Activated CD8-positive, alpha-beta T cell treated with anti-CD3 and anti-CD28 coated beads, Interleukin-2, amount 10 ng/mL, durations not matched to agents 7 days and 5 days (primary cell): ENCODE measurements around the gene PCK1. TPM values are rescaled to one million over a fixed set of nuclear protein-coding genes. Genes with fewer than 3 reads are reported as not detected.

ENCODE experiments used
- ATAC-seq: fragments of 150-1000 bp; cut with Tn5 transposase; one replicate; pipeline ENCODE4 v1.10.0; 2021; ENCODE audit warnings: moderate library complexity
- CTCF ChIA-PET: fragments of 350-600 bp; sonication (Branson Sonifier 250); formaldehyde crosslinking; loops from one replicate; lab custom pipeline; 2021; ENCODE audit warnings: antibody characterized with exemption; lab: Charles Lee
- POLR2A ChIA-PET: fragments of 350-600 bp; sonication (Branson Sonifier 250); formaldehyde crosslinking; loops from one replicate; lab custom pipeline; 2021; ENCODE audit warnings: antibody characterized with exemption; lab: Charles Lee
- DNase-seq: peaks from one replicate; pipeline ENCODE4 v3.0.0-alpha.2; 2020
- H3K27ac Mint-ChIP-seq: one replicate; pipeline ENCODE4 v1.8.0; 2021; ENCODE audit warnings: mild to moderate bottlenecking, mixed read lengths
- H3K27me3 Mint-ChIP-seq: one replicate; pipeline ENCODE4 v1.8.0; 2021; ENCODE audit warnings: low read depth, mixed read lengths
- H3K36me3 Mint-ChIP-seq: one replicate; pipeline ENCODE4 v1.8.0; 2021; ENCODE audit warnings: low read depth, mixed read lengths
- H3K4me1 Mint-ChIP-seq: one replicate; pipeline ENCODE4 v1.8.0; 2021; ENCODE audit warnings: low read depth, mixed read lengths
- H3K4me3 Mint-ChIP-seq: one replicate; pipeline ENCODE4 v1.8.0; 2021; ENCODE audit warnings: mild to moderate bottlenecking, mixed read lengths
- H3K9me3 Mint-ChIP-seq: one replicate; pipeline ENCODE4 v1.8.0; 2022; ENCODE audit warnings: mixed read lengths; ENCODE audit not compliant: insufficient read depth
- total RNA-seq, 2 experiments: library from RNA; stranded (reverse); gene quantifications; one replicate each; pipeline ENCODE4 v1.2.3, GENCODE V29; 2021

The PCK1 gene
- total RNA-seq, 2 experiments from 2014 or later = not detected

- H3K27me3 Mint-ChIP-seq = peaks cover 12% of the 10 kb centered on the region
- H3K4me1 Mint-ChIP-seq = no peaks in the 10 kb centered on the region
- CTCF ChIA-PET = no interaction called here
- no peak overlapping the region for H3K4me3 Mint-ChIP-seq
- DNase-seq (no peak), ATAC-seq (no peak)
- H3K9me3 Mint-ChIP-seq = no peaks in the 10 kb centered on the region
- H3K36me3 Mint-ChIP-seq = no peaks in the 10 kb centered on the region
- no peak overlapping the region for H3K27ac Mint-ChIP-seq
- POLR2A ChIA-PET = no interaction called here
Measured at GRCh38 chr20:57564951-57565642, 4.2 kb downstream of the PCK1 start.

GRCh38 chr20:57566399-57566798 is 5.5 kb downstream of the PCK1 start:
- H3K4me3 Mint-ChIP-seq = no peak overlapping the region
- ChIA-PET POLR2A (no interaction called here), CTCF (no interaction called here)
- no peak overlapping the region for H3K27ac Mint-ChIP-seq
- H3K9me3 Mint-ChIP-seq = no peaks in the 10 kb centered on the region
- no peaks in the 10 kb centered on the region for H3K36me3 Mint-ChIP-seq
- peaks cover 12% of the 10 kb centered on the region for H3K27me3 Mint-ChIP-seq
- DNase-seq (no peak), ATAC-seq (no peak)
- H3K4me1 Mint-ChIP-seq = no peaks in the 10 kb centered on the region

- DNase-seq = no peak
- Mint-ChIP-seq H3K4me1 (no peaks in the 10 kb centered on the region), H3K4me3 (no peak overlapping the region), H3K9me3 (no peaks in the 10 kb centered on the region), H3K36me3 (no peaks in the 10 kb centered on the region), H3K27me3 (peaks cover 12% of the 10 kb centered on the region), H3K27ac (no peak overlapping the region)
- CTCF ChIA-PET = no interaction called here
- POLR2A ChIA-PET = no interaction called here
- ATAC-seq = no peak
Measured at GRCh38 chr20:57566803-57567459, 6.0 kb downstream of the PCK1 start.

GRCh38 chr20:57567471-57568079 is 6.7 kb downstream of the PCK1 start:
- POLR2A ChIA-PET = no interaction called here
- DNase-seq = no peak
- H3K4me3 Mint-ChIP-seq = no peak overlapping the region
- H3K27ac Mint-ChIP-seq = no peak overlapping the region
- no peaks in the 10 kb centered on the region for H3K36me3 Mint-ChIP-seq
- H3K27me3 Mint-ChIP-seq = peaks cover 15% of the 10 kb centered on the region
- H3K9me3 Mint-ChIP-seq = no peaks in the 10 kb centered on the region
- ATAC-seq = no peak
- CTCF ChIA-PET = no interaction called here
- no peaks in the 10 kb centered on the region for H3K4me1 Mint-ChIP-seq

- no peak for ATAC-seq
- Mint-ChIP-seq H3K9me3 (no peaks in the 10 kb centered on the region), H3K4me1 (no peaks in the 10 kb centered on the region), H3K27me3 (peaks cover 17% of the 10 kb centered on the region), H3K27ac (no peak overlapping the region), H3K4me3 (no peak overlapping the region), H3K36me3 (no peaks in the 10 kb centered on the region)
- ChIA-PET CTCF (no interaction called here), POLR2A (no interaction called here)
- no peak for DNase-seq
Measured at GRCh38 chr20:57568088-57568896, 7.4 kb downstream of the PCK1 start.

GRCh38 chr20:57568960-57569359 is 8.1 kb downstream of the PCK1 start:
- Mint-ChIP-seq H3K4me1 (no peaks in the 10 kb centered on the region), H3K27ac (no peak overlapping the region), H3K4me3 (no peak overlapping the region), H3K27me3 (peaks cover 17% of the 10 kb centered on the region), H3K9me3 (no peaks in the 10 kb centered on the region), H3K36me3 (no peaks in the 10 kb centered on the region)
- ChIA-PET POLR2A (no interaction called here), CTCF (no interaction called here)
- ATAC-seq = no peak
- no peak for DNase-seq

GRCh38 chr20:57570145-57570850 is 9.4 kb downstream of the PCK1 start:
- ATAC-seq (no peak), DNase-seq (no peak)
- ChIA-PET CTCF (no interaction called here), POLR2A (no interaction called here)
- Mint-ChIP-seq H3K9me3 (no peaks in the 10 kb centered on the region), H3K27me3 (peaks cover 17% of the 10 kb centered on the region), H3K27ac (no peak overlapping the region), H3K4me3 (no peak overlapping the region), H3K4me1 (no peaks in the 10 kb centered on the region), H3K36me3 (no peaks in the 10 kb centered on the region)

- no peak for DNase-seq
- ChIA-PET CTCF (no interaction called here), POLR2A (no interaction called here)
- ATAC-seq = no peak
- H3K36me3 Mint-ChIP-seq = no peaks in the 10 kb centered on the region
- H3K4me3 Mint-ChIP-seq = no peak overlapping the region
- no peaks in the 10 kb centered on the region for H3K9me3 Mint-ChIP-seq
- no peaks in the 10 kb centered on the region for H3K4me1 Mint-ChIP-seq
- H3K27ac Mint-ChIP-seq = no peak overlapping the region
- H3K27me3 Mint-ChIP-seq = peaks cover 17% of the 10 kb centered on the region
Measured at GRCh38 chr20:57570920-57571319, 10.0 kb downstream of the PCK1 start.

- Mint-ChIP-seq H3K36me3 (no peaks in the 10 kb centered on the region), H3K27me3 (peaks cover 11% of the 10 kb centered on the region), H3K4me3 (no peak overlapping the region), H3K9me3 (no peaks in the 10 kb centered on the region), H3K4me1 (no peaks in the 10 kb centered on the region), H3K27ac (no peak overlapping the region)
- CTCF ChIA-PET = interaction anchor here (1.2 kb wide), 1 partner anchor 12 kb away, joined by 3 read pairs; no protein-coding TSS in a partner anchor
- POLR2A ChIA-PET = no interaction called here
- DNase-seq (no peak), ATAC-seq (no peak)
Measured at GRCh38 chr20:57571782-57572416, 11.0 kb downstream of the PCK1 start.

- H3K27ac Mint-ChIP-seq = no peak overlapping the region
- POLR2A ChIA-PET = no interaction called here
- peaks cover 10% of the 10 kb centered on the region for H3K27me3 Mint-ChIP-seq
- H3K9me3 Mint-ChIP-seq = no peaks in the 10 kb centered on the region
- no peaks in the 10 kb centered on the region for H3K36me3 Mint-ChIP-seq
- no peak for DNase-seq
- CTCF ChIA-PET = no interaction called here
- H3K4me3 Mint-ChIP-seq = no peak overlapping the region
- ATAC-seq = no peak
- no peaks in the 10 kb centered on the region for H3K4me1 Mint-ChIP-seq
Measured at GRCh38 chr20:57573242-57573641, 12.3 kb downstream of the PCK1 start.

- H3K36me3 Mint-ChIP-seq = no peaks in the 10 kb centered on the region
Measured at GRCh38 chr20:57573894-57574293, 13.0 kb downstream of the PCK1 start.

More at GRCh38 chr20:57573894-57574293, 13.0 kb downstream of the PCK1 start:
- ATAC-seq = no peak
- Mint-ChIP-seq H3K27me3 (peaks cover 8% of the 10 kb centered on the region), H3K27ac (no peak overlapping the region), H3K4me1 (no peaks in the 10 kb centered on the region), H3K9me3 (no peaks in the 10 kb centered on the region), H3K4me3 (no peak overlapping the region)
- POLR2A ChIA-PET = no interaction called here
- CTCF ChIA-PET = no interaction called here
- no peak for DNase-seq
